ENCODE measurements around the gene CENPV.

DNA sequence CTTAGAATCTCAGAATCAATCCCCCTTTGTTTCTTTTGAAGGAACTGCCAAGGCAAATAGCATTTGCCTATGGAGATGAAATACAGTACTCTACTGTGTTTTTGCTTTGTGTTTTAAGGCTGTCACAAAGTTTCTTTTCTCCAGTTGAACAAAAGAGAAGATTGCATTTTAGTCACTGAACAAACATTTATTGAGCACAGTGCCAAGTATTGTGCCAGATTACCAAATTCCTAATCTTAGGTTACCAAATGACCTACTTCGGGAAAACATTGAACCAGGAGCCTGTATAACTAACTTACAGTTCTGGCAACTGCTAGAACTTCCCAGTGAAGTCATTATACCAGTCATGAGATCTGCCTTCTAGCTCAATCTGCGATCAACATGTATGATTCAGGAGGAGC, 24.7 kb upstream of the CENPV start:
- TF ChIP-seq POLR2A (IDR thresholded peaks at IDR 0.05; ENCODE audit: low read length) (no peak), GATA1 (IDR thresholded peaks at IDR 0.05; ENCODE audit: low read depth, low read length) (no peak)

Measured in erythroblast (primary cell).